Measurements from ENCODE around the gene SERPINB2. TPM values are rescaled to one million over a fixed set of nuclear protein-coding genes. Genes with fewer than 3 reads are reported as not detected.

Gene SERPINB2
- total RNA-seq, 1 donor from 2014 or later = not detected

- Mint-ChIP-seq H3K27ac (no peak overlapping the region), H3K9me3 (no peaks in the 10 kb centered on the region), H3K4me3 (no peak overlapping the region), H3K36me3 (no peaks in the 10 kb centered on the region), H3K27me3 (ENCODE audit: insufficient read depth, low read depth) (no peaks in the 10 kb centered on the region), H3K4me1 (no peaks in the 10 kb centered on the region)
- no peaks in the 10 kb centered on the region for H3K79me2 ChIP-seq (ENCODE audit: low read depth)
- no peak overlapping the region for H3K4me3 ChIP-seq
- H3K27me3 ChIP-seq = no peaks in the 10 kb centered on the region
- no peaks in the 10 kb centered on the region for H3F3A ChIP-seq (ENCODE audit: low read depth)
- no peaks in the 10 kb centered on the region for H3K4me1 ChIP-seq
- H3K9ac ChIP-seq = no peak overlapping the region
- TF ChIP-seq CTCF (IDR thresholded peaks at IDR 0.05) = no peak
- H3K27ac ChIP-seq = no peak overlapping the region
- no peak for DNase-seq (ENCODE audit: low spot score)
- no peaks in the 10 kb centered on the region for H4K20me1 ChIP-seq (ENCODE audit: low read depth)
- H2AFZ ChIP-seq (replicated peaks) = no peak overlapping the region
- no peaks in the 10 kb centered on the region for H3K9me3 ChIP-seq (ENCODE audit: low read depth)
- H3K4me2 ChIP-seq = no peak overlapping the region
- H3K36me3 ChIP-seq = no peaks in the 10 kb centered on the region
Observed at GRCh38 chr18:63909870-63910269, 22.4 kb downstream of the SERPINB2 start.

- Mint-ChIP-seq H3K4me1 (no peaks in the 10 kb centered on the region), H3K36me3 (no peaks in the 10 kb centered on the region), H3K9me3 (no peaks in the 10 kb centered on the region), H3K27ac (no peak overlapping the region), H3K27me3 (ENCODE audit: insufficient read depth, low read depth) (no peaks in the 10 kb centered on the region), H3K4me3 (no peak overlapping the region)
- H3K4me2 ChIP-seq = no peak overlapping the region
- TF ChIP-seq EZH2phosphoT487 (IDR thresholded peaks at IDR 0.05) = no peak
- no peak for TF ChIP-seq CTCF (IDR thresholded peaks at IDR 0.05)
- no peak for TF ChIP-seq EZH2 (IDR thresholded peaks at IDR 0.05)
- H3K27me3 ChIP-seq = no peaks in the 10 kb centered on the region
- no peaks in the 10 kb centered on the region for H4K20me1 ChIP-seq (ENCODE audit: low read depth)
- no peaks in the 10 kb centered on the region for H3K79me2 ChIP-seq (ENCODE audit: low read depth)
- H3K4me1 ChIP-seq = no peaks in the 10 kb centered on the region
- H3K27ac ChIP-seq = no peak overlapping the region
- H3K9ac ChIP-seq = no peak overlapping the region
- no peak overlapping the region for H2AFZ ChIP-seq (replicated peaks)
- H3K9me3 ChIP-seq (ENCODE audit: low read depth) = no peaks in the 10 kb centered on the region
- H3K36me3 ChIP-seq = no peaks in the 10 kb centered on the region
- no peak for DNase-seq (ENCODE audit: low spot score)
- H3F3A ChIP-seq (ENCODE audit: low read depth) = no peaks in the 10 kb centered on the region
- H3K4me3 ChIP-seq = no peak overlapping the region
Observed at GRCh38 chr18:63917817-63918216, 30.3 kb downstream of the SERPINB2 start.

- H3K9me3 ChIP-seq (ENCODE audit: low read depth) = no peaks in the 10 kb centered on the region
- no peaks in the 10 kb centered on the region for H4K20me1 ChIP-seq (ENCODE audit: low read depth)
- H3K79me2 ChIP-seq (ENCODE audit: low read depth) = no peaks in the 10 kb centered on the region
- no peaks in the 10 kb centered on the region for H3F3A ChIP-seq (ENCODE audit: low read depth)
- no peak for TF ChIP-seq EZH2 (IDR thresholded peaks at IDR 0.05)
- no peak for TF ChIP-seq EZH2phosphoT487 (IDR thresholded peaks at IDR 0.05)
- no peak for TF ChIP-seq CTCF (IDR thresholded peaks at IDR 0.05)
- H3K36me3 Mint-ChIP-seq = no peaks in the 10 kb centered on the region
- no peaks in the 10 kb centered on the region for H3K27me3 Mint-ChIP-seq (ENCODE audit: insufficient read depth, low read depth)
- H3K9ac ChIP-seq = no peak overlapping the region
- H3K9me3 Mint-ChIP-seq = no peaks in the 10 kb centered on the region
- peaks cover 2% of the 10 kb centered on the region for H3K4me1 Mint-ChIP-seq
- no peaks in the 10 kb centered on the region for H3K4me1 ChIP-seq
- H3K4me3 ChIP-seq = no peak overlapping the region
- H3K36me3 ChIP-seq = no peaks in the 10 kb centered on the region
- no peaks in the 10 kb centered on the region for H3K27me3 ChIP-seq
- H3K27ac ChIP-seq = no peak overlapping the region
- no peak for DNase-seq (ENCODE audit: low spot score)
- H3K4me3 Mint-ChIP-seq = no peak overlapping the region
- no peak overlapping the region for H2AFZ ChIP-seq (replicated peaks)
- no peak overlapping the region for H3K27ac Mint-ChIP-seq
- H3K4me2 ChIP-seq = no peak overlapping the region
Observed at GRCh38 chr18:63922049-63922448, 34.5 kb downstream of the SERPINB2 start.

- no peak overlapping the region for H3K9ac ChIP-seq
- H3F3A ChIP-seq (ENCODE audit: low read depth) = no peaks in the 10 kb centered on the region
- no peak overlapping the region for H3K27ac Mint-ChIP-seq
- no peak for DNase-seq (ENCODE audit: low spot score)
- H4K20me1 ChIP-seq (ENCODE audit: low read depth) = no peaks in the 10 kb centered on the region
- no peak overlapping the region for H3K4me2 ChIP-seq
- H3K4me1 ChIP-seq = no peaks in the 10 kb centered on the region
- no peaks in the 10 kb centered on the region for H3K27me3 Mint-ChIP-seq (ENCODE audit: insufficient read depth, low read depth)
- no peak overlapping the region for H3K4me3 Mint-ChIP-seq
- no peaks in the 10 kb centered on the region for H3K79me2 ChIP-seq (ENCODE audit: low read depth)
- no peak overlapping the region for H3K4me3 ChIP-seq
- no peaks in the 10 kb centered on the region for H3K36me3 Mint-ChIP-seq
- no peaks in the 10 kb centered on the region for H3K36me3 ChIP-seq
- no peaks in the 10 kb centered on the region for H3K9me3 ChIP-seq (ENCODE audit: low read depth)
- H3K4me1 Mint-ChIP-seq = peaks cover 2% of the 10 kb centered on the region
- no peaks in the 10 kb centered on the region for H3K9me3 Mint-ChIP-seq
- H3K27me3 ChIP-seq = no peaks in the 10 kb centered on the region
- no peak overlapping the region for H3K27ac ChIP-seq
- TF ChIP-seq EZH2phosphoT487 (IDR thresholded peaks at IDR 0.05) (no peak), CTCF (IDR thresholded peaks at IDR 0.05) (no peak), EZH2 (IDR thresholded peaks at IDR 0.05) (no peak)
- no peak overlapping the region for H2AFZ ChIP-seq (replicated peaks)
Observed at GRCh38 chr18:63924551-63924950, 37.0 kb downstream of the SERPINB2 start.
